Stimulated activated CD8-positive, alpha-beta memory T cell treated with anti-CD3 and anti-CD28 coated beads, Interleukin-7, amount 100 ng/mL, for 48 hours (primary cell): ENCODE data around the gene CHTF8.
"Not testable (repeated sequence)": the region's sequence is repeated elsewhere in the genome, so short reads cannot be mapped to it uniquely, and the experiment has no call there.

Source experiments
- DNase-seq, 2 donors: peaks; one replicate each; pipeline ENCODE4 v3.0.0-alpha.2; 2020; ENCODE audit warnings: low read depth in 1 of 2; ENCODE audit errors: extremely low read depth in 1 of 2

Gene CHTF8, protein sequence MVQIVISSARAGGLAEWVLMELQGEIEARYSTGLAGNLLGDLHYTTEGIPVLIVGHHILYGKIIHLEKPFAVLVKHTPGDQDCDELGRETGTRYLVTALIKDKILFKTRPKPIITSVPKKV

GRCh38 chr16:69132424-69133252, at the start of gene CHTF8, which contains the start of gene UTP4:
Gene CHTF8, minus strand, starts transcription at chr16:69132588. Its CDS starts 11,130 bp downstream, at chr16:69121458.
Gene UTP4, plus strand, starts transcription at chr16:69132649. Its CDS starts 811 bp downstream, at chr16:69133460.
- DNase-seq, result peak; percentile 76 to 80

GRCh38 chr16:69180011-69180338, 47.6 kb upstream of the CHTF8 start:
- no peak for DNase-seq

- no peak for DNase-seq
Measured at GRCh38 chr16:69179328-69180010, 47.1 kb upstream of the CHTF8 start.

GRCh38 chr16:69176033-69176800, 43.8 kb upstream of the CHTF8 start:
- DNase-seq, result no peak

DNA sequence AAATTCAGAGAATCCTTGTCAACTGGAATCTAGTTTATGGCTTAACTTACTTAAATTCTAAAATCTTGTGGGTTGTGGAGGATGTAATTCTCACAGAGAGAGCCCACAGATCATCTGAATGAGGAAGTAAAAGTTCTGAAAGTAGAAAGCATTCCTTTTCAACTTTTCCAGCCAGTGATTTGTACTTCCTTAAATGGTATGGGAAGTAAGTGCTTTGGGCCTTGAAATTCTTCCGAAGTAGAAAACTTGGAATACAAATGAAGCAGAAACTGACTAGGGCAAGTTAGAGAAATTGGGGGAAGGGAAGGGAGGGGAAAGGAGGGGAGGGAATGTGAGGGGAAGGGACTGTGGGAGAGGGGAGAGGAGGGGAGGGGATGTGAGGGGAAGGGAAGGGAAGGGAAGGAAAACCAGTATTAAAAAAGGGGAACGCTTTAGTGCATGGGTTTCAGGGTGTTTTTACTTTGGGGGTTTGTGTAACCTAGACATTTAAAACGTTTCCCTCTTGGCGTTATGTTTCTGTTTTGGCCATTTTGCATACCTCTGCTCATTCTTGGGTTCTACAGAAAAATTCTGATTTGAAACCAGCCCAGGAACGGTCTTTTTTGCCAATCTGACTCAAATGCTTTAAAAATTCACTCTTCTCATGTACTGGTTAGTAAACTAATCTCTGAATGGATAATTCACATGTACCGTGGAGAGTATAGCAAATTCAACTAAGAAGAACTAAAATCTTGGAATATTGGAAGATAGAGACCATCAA, 39.1 kb upstream of the CHTF8 start:
- no peak for DNase-seq

DNA sequence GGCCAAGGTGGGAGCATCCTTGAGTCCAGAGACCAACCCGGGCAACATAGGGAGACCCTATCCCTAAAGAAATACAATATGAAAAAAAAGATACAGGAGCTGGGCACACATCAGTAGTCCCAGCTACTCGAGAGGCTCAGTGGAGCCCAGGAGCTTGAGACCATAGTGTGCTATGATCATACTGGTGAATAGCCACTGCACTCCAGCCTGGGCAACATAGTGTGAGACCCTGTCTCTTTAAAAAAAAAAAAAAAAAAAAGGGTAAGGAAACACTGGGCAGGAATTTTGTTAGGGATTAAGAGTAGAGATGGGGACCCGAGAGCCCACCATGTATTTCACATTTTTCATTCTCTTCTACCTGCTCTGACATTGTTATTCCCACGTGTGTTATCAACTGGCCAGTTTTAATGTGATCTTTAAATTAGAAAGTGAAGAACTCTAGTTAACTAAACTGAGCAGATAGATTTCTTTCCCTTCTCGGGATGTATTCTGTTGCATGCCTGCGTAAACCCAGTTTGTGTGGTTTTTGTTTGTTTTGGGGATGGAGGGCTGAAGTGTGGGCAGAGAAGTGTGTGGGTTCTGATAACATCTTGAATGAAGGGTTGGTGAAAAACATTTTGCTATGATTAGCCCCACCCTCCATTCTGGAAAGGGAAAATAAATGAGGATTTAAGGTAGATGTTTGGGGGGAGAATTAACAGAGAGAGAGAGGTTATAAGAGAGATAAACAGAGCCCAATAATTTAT, 37.4 kb upstream of the CHTF8 start:
- DNase-seq, result no peak

DNA sequence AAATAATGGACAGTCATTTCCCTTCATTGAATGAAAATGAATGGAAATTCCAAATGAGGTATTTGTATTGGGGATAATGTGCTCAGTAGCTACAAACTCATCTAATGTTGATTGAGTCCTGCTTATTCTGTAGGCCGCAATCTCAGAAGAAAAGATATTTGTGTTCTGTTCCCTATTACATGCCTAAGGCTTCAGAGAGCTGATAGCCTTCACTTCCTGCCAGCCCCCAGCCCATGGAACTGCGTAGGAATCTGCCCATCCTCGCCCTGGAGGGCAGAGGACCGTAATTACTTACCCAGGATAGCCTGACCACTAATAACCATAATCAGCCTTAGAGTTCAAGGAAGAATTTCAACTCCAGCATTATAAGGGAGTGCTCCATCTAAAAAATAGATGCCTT, 36.7 kb upstream of the CHTF8 start:
- no peak for DNase-seq

DNA sequence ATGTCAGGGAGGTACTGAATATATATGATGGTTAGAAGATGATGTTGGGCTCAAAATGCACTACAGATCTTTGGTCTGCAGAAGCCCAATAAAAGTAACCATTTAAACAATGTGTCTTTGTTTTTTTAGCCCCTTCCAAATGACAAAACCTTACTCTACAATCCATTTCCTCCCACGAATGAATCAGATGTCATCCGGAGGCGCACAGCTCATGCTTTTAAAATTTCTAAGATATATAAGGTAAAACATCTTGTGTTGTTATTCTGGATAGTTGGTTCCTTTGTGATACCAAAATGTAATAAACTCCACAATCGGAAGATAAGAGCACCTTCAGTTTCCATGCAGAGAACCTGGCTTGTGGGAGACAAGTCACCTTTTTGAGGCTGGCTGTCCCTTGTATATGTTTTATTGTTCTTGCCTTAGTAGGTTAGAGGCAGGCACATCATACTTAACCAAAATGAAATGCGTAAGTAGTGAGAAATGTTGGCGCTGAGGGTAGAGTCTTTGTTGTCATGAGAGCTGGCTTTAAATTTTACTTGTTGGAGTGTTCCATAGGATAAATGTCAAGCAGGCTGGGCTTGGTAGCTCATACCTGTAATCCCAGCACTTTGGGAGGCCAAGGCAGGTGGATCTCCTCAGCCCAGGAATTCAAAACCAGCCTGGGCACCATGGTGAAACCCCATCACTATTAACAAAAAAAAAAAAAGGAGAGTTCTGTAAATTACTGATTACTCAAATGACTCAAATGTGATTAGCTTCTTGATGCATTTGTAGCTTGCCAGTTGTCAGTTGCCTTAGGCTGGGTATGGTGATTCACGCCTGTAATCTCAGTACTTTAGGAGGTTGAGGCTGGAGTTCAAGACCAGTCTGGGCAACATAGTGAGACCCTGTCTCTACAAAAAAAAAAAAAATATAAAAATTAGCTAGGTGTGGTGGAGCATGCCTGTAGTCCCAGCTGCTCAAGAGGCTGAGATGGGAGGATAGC, 34.9 kb upstream of the CHTF8 start:
- no peak for DNase-seq

DNA sequence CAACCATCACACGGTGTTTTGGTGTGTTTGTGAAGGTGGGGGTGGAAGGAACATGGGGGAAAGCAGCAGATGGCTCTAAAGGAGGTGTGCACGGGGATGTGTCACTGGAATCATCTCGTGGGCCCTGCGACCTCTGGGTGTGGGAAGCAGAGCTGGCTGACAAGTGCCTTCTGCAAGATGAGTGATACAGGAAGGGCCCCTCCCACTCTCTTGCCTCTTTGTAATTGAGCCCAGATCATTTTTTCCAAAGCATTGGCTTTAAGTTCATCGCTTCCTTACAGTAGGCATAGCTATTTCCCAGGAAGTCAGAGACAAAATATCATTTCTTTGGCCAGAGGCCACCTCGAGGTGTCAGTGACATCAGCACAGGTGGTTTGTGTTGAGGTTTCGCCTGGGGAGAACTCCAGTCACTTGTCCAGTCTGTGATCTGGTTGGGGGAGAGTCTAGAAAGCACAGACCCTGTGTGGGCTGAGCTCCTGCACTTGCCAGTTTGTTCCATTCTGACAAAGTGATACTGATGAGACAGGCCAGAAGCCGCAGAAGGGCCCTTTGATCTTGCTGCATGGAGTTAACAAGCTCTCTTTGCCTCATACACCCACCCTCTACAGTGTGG, 33.9 kb upstream of the CHTF8 start:
- peak; percentile 55 to 88 for DNase-seq

- DNase-seq, result no peak
Measured at GRCh38 chr16:69165584-69165983, 33.2 kb upstream of the CHTF8 start.

DNA sequence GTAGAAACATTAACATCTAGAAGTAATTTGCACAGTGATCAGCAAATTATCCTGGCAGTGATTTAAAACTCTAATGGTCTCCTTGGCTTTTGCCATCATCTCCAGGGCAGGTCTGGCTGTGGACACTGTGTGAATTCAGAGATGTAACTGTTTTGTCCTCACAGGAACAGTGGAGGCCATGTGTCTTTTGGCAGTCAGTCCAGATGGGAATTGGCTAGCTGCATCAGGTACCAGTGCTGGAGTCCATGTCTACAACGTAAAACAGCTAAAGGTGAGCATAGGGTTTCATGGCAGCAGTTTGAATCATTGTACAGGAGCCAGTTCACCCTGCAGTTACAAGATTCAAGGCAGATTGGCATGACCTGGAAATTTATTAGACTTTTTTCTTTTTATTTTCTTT, 27.8 kb upstream of the CHTF8 start:
- DNase-seq, result no peak

GRCh38 chr16:69157196-69157595, 24.8 kb upstream of the CHTF8 start:
- DNase-seq, result no peak

DNA sequence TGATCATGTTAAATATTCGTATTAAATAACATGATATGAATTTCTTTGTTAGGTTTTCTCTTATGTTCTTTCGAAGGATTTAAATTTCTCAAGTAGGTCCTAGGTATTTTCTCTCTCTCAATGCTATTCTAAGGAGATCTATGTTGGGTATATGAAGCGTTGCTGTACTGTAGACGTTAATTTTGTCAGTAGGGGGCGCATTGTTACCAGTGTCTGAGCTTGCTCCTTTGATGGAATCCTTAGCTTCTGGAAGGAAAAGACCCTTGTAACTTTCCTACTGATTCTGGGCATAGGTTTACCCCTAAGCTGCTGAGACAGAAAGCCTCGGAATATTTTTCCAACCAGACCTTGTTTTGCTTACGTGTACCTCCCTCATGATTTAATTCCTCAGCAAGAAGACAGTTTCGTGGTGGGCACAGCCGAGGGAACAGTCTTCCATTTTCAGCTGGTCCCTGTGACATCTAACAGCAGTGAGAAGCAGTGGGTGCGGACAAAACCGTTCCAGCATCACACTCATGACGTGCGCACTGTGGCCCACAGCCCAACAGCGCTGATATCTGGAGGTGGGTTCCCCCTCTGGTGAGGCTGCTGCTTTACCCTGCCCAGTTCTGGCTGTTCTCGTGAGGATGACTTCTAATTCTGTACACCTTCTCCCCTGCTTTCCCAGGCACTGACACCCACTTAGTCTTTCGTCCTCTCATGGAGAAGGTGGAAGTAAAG, 17.9 kb upstream of the CHTF8 start:
- no peak for DNase-seq

DNA sequence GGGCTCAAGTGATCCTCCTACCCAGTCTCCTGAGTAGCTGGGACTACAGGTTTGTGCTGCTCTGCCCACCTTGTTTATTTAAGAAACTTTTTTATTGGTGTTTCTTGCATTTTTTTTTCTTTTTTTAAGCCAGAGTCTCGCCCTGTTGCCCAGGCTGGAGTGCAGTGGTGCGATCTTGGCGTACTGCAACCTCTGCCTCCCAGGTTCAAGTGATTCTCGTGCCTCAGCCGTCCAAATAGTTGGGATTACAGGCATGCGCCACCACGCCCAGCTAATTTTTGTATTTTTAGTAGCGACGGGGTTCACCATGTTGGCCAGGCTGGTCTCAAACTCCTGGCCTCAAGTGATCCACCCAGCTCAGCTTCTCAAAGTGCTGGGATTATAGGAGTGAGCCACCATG, 17.2 kb upstream of the CHTF8 start:
- DNase-seq, result not testable (repeated sequence)

DNA sequence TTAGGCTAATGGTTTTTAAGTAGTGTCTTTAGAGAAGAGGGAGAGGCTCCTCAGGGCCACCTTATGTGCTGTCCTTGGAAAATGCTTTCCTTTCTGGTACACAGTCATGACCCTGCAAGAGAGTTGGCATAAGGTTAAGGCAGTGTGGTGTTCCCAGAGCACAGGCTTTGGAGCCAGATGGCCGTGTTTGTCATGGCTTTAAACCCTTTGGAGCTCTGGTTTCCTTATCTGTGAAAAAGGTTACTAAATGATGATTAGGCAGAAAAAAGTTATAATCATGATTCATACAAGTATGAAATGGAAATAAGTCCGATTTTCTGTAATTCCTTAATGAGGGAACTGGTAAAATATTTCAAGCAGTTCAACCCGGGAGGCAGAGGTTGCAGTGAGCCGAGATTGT, 13.3 kb upstream of the CHTF8 start:
- DNase-seq, result no peak

DNA sequence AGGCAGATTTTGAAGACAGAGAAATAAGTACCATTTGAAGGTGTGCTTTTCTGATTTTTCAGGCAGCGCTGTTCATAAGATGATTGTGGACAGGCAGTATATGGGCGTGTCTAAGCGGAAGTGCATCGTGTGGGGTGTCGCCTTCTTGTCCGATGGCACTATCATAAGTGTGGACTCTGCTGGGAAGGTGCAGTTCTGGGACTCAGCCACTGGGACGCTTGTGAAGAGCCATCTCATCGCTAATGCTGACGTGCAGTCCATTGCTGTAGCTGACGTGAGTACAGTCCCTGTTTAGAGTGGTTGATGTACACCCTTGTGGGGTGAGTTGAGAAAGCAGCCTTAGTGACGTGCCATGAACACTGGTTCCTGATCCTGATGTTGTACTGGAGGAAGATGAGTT, 10.7 kb upstream of the CHTF8 start:
- no peak for DNase-seq

DNA sequence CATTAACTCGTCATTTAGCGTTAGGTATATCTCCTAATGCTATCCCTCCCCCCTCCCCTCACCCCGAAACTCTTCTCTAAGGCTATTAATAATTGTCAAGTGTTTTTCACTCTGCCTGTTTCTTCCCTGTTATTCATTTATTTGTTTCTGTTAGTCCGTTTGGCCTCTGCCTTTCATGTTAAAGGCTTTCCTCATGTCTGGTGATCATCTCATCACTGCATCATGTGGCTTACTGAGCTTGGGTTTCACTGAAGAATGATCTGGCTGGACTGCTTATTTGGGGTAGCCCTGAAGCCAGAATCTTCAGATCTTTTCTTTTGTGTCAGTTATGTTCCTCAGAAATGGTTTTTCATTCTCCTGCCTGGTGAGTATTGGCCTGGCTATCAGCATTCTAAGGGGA, 9.5 kb upstream of the CHTF8 start:
- no peak for DNase-seq

DNA sequence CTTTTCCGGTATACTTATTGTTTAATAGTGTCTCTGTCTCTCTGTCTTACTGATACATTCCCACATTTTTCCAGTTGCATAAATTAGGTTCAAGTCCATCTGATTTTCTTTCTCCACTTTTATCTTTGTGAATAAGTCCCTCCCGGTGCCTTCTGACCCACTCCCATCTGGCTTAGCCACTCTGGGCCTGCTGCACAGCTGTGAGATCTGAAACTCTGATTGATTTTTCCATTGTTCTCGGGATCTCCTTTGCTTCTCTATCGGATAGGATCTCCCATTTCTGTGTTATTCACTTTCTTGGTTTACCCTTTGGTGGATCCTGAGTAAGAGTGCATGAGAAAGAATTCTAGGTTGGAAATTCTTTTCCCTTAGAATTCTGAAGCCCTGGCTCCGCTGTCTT, 8.6 kb upstream of the CHTF8 start:
- no peak for DNase-seq
